GM11168 (cell line): Measurements from ENCODE around the gene LY86.

ENCODE experiments used
- in situ Hi-C: fragments of 300-500 bp; cut with MboI; formaldehyde crosslinking; loops from one replicate; pipeline ENCODE4 v1.12.0; 2022; ENCODE audit warnings: low sequenced_read_pairs; ENCODE audit not compliant: unreplicated experiment

Gene LY86

DNA sequence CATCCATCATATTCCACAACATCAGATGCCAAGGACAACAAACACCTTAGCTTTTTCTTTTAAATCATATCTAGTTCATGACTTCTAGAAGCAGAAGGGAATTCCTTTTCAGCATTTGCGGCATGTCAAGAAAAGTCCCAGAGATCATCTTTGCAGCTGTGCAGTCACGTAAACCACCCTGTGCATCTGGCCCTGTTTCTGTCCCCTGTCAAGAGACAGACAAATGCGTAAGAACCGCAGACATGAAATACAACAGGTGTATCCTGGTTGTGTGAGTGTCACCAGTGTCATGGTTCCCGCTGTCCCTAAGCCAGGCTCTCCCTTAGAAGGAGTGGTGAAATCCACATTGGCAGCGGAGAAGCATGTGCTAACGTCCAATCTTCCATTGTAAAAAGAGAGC, 28.1 kb downstream of the LY86 start:
- in situ Hi-C loops, result no loop called here

DNA sequence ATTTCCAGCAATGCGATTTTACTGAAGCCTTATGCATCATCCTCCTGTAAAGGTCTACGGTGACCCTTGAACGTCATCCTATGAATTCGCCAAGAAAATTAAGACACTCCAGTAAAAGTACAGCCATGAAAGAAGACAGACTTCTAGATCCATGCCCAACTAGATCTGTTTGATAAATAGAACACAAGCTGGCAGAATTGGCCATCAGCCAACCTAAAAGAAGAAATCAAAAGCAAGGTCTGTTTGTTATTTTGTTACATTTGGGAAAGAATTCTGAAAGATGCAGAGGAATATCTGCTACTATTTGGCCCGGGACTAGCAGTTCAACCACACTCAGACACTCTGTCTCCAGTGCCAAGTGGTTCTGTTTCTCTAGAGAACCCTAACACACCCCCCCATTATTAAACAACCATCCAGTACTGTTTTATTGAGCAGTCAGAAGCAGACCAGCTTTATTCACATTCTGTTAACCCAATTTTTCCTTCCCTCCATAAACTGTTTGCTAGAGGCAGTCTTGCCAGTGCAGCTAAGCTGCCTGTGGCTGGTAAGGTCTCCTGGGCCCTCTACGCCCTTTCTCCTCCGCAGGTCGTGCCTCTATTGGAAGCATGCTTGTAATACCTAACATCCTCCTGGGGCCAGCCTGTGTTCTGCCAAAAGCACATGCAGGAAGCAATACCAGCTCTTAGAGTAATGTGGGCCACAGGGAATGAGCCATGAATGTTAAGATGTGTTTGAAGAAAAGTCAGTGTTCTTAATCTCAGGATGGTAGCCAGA, 30.7 kb downstream of the LY86 start:
- in situ Hi-C loops, result no loop called here

DNA sequence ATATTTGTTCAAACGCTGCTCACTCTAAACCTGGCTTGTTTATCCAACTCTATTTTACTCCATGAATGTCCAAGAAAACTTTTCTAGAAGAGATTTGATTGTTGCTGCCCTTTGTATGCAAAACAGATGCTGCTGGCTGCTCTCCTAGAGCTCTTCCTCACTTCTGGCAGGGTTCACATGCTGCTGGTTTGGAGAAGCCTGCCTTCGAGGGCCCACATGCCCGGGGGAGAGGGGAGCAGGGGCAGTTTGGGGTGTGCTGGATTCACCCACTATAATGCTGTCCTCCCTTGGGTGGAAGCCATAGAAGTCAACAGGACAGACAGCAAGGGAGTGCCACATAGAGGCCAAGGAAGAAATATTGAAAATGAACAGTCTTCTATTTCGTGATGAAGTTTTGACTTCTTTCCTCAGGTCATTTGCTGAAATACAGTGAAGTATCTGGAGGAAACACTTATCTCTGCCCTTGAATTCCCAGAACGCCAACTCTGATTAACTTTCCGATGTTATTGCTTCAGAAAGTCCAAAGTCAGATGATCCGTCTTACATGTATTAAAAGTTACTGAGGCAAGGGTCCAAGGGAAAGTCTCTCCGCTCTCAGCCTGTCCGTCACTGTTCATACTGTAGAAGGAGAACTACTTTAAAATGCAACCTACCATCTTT, 32.4 kb downstream of the LY86 start:
- in situ Hi-C loops, result no loop called here

DNA sequence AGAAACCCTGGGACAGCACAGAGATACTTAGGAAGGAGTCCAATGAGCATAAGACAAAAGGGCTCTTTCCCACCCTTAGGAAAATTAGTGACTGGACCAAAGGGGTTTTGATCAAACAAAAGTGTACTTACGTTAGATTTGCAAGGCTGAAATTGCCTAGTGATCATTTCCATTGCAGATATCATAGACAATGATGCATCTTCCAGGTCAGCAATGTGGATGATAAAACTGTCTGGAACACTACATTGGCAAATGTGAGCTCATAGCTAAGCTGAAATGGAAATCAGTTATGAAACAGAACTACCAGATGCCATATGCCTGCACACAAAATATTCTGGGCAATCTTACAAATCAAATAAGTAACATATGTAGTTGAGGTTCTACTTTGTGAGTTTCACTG, 34.0 kb downstream of the LY86 start:
- in situ Hi-C loops, result no loop called here

DNA sequence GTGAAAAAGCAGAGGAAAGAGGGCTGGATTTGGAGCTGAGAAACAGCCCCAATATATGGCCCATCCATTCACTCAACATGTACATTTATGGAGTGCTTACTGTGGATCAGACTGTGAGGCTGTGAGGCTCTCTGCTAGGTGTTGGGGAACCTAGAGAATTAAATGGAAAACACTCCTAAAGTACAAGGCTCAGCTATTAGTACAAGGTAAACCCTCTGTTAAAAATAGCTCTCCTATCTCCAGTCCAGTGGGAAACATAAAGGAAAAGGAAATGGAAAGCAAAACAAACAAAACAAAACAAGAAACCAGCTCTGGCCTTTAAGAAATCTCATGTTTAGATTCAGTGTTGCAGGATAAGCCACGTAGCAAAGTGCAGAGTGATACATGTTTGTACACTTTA, 35.0 kb downstream of the LY86 start:
- in situ Hi-C loops, result no loop called here

DNA sequence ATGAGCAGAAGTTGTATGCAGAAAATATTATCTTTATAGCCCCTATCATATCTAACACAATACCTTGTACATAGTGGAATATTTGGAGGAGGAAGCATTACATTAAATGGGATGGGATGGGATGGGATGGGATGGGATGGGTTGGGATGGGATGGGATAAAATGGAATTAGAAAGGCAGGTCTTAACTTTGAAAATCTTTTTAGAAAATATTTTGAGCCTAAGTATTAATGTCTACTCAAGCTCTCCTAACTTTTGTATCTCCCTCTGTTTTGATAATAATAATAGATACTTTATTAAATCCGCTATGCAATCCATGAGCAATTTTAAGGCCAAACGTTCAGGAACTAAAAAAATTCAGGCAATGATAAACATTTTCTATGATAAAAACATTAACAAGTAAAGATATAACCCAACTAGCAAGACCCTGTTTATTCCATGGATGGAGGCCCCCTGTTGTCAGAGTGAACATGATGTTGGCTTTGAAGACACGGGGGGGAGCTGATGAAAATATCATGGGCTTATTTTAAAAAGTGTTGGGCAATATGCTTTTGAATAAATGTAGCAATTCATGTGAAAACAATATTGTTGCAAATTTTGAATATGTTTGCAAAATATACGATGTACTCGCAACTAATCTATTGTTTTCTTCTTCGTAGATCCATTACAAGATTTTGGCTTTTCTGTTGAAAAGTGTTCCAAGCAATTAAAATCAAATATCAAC, 35.9 kb downstream of the LY86 start:
- in situ Hi-C loops, result no loop called here

DNA sequence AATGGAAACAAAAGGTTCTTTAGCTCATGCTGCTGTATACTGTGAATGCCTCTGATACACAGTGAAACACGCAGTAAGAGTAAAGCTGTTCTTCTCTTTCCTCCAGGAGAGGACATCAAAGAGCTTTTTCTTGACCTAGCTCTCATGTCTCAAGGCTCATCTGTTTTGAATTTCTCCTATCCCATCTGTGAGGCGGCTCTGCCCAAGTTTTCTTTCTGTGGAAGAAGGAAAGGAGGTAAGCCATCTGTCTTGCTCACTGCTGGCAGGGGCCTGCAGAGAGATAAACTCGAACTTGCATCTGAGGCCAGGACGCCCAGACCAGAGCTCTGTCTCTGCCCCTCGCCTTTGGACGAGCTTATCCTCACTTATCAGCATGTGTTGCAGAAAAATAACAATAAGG, 37.7 kb downstream of the LY86 start:
- in situ Hi-C loops, result no loop called here

DNA sequence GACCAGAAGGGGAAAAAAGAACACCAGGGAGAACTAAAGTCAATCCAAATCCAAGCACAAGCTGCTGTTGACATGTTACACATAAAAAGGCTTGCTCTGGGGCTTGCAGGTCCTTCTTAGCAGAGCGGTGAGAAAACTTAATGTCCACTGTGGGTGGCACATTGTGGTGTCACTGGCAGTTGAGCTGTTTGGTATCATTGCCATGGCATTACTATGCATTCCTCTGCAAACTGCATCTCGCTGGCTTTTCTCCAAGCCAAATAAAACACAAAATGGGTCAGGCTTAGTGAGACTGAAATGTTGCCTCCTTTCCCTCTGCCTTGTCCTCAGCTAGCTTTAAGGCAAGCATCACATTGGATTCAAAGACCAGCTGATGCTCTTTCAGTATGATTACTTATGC, 40.9 kb downstream of the LY86 start:
- in situ Hi-C loops, result no loop called here

DNA sequence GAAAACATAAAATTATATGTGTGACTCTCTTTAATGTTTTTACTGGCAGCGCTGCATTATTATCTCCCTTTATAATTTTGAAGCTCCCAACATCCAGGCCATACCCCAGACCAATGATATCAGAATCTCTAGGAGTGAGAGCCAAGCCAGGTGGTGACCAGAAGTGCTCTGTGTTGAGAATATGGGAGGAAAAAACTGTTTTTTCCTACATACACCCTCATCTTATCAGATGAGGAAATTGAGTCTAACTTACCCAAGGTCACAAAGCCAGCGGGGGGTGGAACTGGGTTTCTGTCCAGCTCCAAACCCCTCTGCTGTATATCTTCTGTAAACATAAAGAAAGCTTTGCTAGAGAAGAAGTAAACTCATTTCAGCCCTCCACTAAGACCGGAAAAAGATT, 42.5 kb downstream of the LY86 start:
- in situ Hi-C loops, result no loop called here

DNA sequence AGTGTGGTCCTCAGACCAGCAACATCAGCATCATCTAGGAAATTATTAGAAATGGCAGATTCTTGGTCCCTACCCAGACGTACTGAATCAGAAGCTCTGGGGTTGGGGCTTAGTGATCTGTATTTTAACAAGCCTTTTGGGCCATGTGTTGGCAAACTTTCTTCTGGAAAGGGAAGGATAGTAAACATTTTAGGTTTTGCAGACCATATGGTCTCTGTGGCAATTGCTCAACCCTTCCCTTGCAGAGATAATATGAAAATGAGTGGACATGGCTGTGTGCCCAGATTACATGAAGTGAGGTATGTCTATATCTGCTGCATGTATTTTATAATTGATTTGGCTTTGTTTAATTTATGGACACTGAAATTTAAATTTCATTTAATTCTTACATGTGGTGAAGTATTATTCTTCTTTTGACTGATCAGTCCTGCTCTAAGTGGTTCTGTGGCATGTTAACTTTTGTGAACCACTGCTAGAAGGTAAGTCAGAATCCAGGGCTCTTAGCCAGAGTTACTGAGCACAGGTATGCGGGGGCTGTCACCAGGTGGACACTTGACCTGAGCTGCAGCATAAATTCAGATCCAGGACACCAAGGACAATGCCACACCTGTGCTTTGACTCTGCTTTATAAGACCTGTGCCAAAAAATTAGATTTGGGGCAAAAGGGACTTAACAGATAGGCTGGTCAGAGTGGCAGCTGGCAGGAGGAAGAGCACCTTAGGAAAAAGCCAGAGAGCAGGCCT, 43.2 kb downstream of the LY86 start:
- in situ Hi-C loops, result no loop called here

DNA sequence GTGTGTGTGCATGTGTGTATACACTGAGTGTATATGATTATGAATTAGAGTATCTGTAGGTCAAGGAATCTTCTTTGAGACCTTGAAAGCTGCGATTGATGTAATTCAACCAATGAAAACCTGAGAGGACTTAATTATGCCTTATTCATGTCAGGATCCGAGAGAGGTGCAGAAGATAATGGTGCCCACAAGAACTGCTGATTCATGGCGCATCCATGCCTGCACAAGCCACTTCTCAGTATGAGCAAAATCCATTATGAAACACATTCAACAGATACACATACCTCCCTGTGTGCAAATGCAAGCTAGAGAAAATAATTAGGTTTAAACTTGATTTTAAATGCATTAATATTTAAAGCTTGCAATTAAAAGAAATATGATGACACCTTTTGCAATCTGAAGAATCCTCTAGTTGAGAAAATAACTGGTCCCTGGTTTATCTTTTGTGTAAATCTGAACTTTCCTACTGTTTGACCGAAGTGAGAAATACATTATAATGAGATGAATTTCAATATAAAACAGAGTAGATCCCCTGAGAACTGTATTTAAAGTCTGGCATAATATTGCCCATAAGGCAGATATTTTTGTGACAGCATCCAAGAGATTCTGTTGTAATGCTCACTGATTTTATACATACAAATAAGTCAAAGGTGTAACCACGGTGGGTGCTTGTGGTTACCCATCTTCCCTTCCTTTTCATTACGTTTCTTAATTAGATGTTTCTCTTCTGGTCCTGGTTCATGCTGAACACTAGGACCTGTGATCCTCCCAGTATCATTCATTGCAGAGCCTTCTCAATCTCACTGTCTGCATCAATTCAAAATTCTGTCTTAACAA, 45.6 kb downstream of the LY86 start:
- in situ Hi-C loops, result no loop called here

DNA sequence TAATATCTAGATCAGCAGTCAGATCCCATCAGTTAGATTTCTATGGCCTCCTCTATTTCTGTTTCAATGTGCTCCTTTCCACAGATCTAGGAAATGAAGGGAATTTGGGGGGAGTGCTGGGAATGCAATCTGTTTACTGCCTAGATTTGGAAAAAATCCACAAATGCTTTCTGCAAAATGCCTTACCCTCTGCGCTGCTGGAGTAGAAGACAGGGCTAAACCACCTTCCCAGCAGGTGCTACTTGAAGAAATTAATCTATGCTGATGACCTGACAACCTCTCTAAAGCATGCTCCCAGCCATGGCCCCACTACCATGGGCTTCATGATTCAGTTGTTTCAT, 46.2 kb downstream of the LY86 start:
- in situ Hi-C loops, result no loop called here

DNA sequence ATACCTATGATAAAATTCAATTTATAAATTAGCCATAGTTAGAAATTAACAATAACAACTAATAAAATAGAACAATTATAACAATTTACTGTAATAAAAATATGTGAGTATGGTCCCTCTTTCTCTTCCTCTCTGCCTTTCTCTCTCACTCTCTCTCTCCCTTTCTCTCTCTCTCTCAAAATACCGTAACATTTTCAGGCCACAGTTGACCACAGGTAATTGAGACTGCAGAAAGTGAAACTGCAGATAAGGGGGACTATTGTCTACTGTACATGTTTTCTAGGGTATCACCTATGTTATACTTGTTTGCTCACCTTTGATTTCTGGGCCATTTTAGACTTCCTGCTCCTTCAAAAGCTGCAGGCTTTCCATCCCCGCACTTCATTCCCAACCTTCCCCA, 46.8 kb downstream of the LY86 start:
- in situ Hi-C loops, result no loop called here

DNA sequence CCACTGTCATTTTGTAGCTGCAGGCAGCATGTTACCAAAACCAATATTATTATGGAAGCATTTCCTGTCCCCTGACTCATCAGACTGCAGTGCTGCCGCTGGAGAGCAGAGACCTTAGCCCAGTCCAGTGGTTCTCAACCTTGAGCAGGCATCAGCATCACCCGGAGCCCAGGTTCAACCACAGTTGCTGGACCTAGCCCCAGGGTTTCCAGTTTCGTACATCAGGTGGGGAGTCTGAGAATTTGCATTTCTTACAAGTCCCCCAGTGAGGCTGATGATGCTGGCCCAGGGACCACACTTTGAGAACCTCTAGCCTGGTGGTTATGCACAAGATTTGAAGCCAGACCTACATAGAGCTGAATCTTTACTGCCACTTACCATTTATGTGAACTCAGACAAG, 47.3 kb downstream of the LY86 start:
- in situ Hi-C loops, result no loop called here

DNA sequence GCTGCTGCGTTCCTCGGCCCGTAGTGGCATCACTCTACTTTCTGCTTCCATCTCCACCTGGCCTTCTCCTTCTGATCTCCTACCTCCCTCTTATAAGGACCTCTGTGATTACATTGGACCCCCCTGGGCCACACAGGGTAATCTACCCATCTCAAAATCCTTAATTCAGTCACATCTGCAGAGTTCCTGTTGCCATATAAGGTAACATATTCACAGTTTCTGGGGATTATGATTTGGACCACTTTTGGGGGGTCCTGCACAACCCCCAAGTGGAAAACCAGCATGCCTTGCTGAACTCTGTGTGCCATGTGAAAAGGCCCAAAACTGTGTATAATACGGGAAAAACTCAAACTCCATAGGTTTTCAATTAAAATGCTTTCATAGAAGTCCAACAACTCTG, 51.1 kb downstream of the LY86 start:
- in situ Hi-C loops, result no loop called here

DNA sequence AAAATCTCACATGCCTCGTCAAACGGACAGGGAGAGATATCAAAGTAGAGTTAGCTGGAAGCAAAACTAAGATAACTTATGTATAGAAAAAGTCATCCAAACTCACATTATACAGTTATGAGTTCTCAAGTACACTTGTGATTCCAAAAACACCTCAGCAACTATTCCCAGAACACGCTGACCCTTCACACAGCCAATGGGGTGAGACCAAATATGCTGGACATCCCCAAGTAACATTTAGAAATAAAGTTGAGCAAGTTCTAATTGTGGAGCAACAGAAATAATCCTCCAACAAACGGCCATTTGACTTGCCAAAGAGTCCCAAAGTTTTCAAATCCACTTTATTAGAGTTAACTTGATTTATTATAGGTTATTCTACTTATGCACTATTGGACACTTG, 52.4 kb downstream of the LY86 start:
- in situ Hi-C loops, result no loop called here

DNA sequence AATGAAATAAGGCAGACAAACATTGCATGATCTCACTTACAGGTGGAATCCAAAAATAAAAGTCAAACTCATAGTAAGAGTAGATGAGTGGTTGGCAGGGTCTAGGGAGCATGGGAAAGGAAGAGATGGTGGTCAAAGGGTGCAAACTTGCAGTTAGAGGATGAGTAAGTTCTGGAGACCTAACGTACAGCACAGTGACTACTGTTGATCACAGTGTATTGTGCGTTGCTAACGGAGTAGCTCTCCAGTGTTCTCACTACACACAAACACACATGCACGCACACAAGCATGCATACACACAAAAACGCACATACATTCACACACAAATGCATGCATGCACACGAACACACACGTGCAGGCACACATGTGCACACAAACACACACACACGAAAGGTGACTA, 54.9 kb downstream of the LY86 start:
- in situ Hi-C loops, result no loop called here

DNA sequence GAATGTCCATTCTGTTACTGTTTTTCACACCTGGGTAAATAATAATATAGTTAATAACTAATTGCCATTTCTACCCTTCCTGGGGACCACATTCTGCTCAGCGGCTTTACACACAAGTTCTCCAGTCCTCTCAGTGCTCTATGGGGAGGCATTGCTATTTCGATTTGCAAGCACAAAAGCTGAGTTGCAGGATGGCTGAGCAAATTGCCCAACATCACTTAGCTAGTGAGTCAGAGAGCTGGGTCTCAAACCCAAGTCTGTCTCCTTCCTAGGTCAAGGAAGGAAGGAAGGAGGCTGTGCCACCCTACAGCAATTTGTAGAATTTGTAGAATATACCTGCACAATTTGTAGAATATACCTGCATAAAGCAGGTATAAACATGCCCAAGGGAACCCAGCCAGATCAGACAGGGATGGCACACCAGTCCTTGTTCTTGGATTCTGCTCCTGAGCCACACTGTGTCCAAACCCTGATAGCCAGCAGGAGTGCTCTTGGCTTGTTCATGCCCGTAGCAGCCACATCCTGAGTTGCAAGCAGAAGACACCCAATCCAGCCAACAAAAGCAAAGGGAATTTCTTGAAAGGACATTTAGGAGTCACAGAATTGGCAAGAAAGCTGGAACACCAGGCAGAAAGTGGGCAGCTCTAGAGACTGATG, 56.9 kb downstream of the LY86 start:
- in situ Hi-C loops, result no loop called here

DNA sequence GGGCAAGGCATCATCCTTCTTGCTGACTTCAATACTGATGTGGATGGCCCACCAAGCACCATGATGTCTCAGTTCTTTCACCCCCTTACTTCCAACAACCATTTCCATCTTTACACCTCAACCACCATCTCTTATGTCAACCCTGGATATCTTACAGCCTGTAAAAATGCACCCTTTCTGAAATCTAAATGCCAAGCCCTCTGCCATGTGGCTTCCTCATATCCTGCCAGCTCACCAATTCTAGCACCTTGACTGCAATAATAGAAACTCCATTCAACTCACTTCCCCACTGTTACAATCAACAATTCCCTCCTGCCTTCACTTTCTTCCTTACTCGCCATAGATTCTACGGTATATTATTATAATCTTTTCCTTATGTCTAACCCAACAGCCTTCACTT, 57.9 kb downstream of the LY86 start:
- in situ Hi-C loops, result no loop called here

DNA sequence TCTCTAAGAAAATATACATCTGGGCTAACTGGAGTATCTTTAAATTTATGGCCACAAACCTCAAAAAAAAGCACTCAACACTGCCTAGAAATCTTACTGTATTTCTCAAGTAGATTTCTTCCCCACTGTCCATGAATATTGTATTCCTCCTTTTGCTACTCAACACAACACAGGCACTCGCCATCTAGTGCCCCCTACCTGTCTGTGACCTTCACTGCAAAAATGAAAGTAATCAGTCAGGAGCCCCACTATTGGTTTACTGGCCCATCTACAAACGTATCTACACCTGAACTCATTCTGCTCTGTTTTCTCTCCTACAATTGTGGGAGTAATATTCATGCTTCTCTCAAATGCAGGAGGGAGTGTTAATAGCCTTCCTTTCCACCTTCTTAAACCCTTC, 58.3 kb downstream of the LY86 start:
- in situ Hi-C loops, result no loop called here
